Heart right ventricle (tissue), 16 donors: Measurements from ENCODE around the gene FPGS. TPM values are rescaled to one million over a fixed set of nuclear protein-coding genes. Genes with fewer than 3 reads are reported as not detected.
A peak's percentile ranks its signal among the peaks of the same experiment; 100 is the strongest.

Experiments used
- ATAC-seq, 8 donors: fragments of 200-7000 bp; cut with Tn5 transposase; one replicate each; pipeline ENCODE4 v1.9.1; 2020; ENCODE audit warnings: mild to moderate bottlenecking in 8 of 8, moderate library complexity in 8 of 8, moderate number of reproducible peaks in 1 of 8
- DNase-seq, 2 donors: peaks; one replicate each; pipeline ENCODE4 v3.0.0-alpha.2; 2020
- H3K27ac ChIP-seq, 10 donors: fragments of 200-600 bp; sonication (generic) in 2 of 10; one replicate each; pipeline versions ENCODE4 v1.5.0 to v1.8.0; 2020 to 2022; ENCODE audit warnings: mild to moderate bottlenecking in 3 of 10
- H3K27me3 ChIP-seq, 7 donors: fragments of 200-600 bp; one replicate each; pipeline ENCODE4 v1.8.0; 2021 to 2022; ENCODE audit warnings: mild to moderate bottlenecking in 2 of 7
- H3K36me3 ChIP-seq, 9 donors: fragments of 200-600 bp; sonication (generic) in 1 of 9; one replicate each; pipeline versions ENCODE4 v1.5.0 to v1.8.0; 2020 to 2022; ENCODE audit warnings: mild to moderate bottlenecking in 2 of 9
- H3K4me1 ChIP-seq, 9 donors: fragments of 200-600 bp; sonication (generic) in 1 of 9; one replicate each; pipeline versions ENCODE4 v1.5.0 to v1.8.0; 2020 to 2022; ENCODE audit warnings: mild to moderate bottlenecking in 4 of 9
- H3K4me3 ChIP-seq, 10 donors: fragments of 200-600 bp; sonication (generic) in 2 of 10; one replicate each; pipeline versions ENCODE4 v1.5.0 to v1.8.0; 2020 to 2022; ENCODE audit warnings: mild to moderate bottlenecking in 7 of 10, moderate library complexity in 2 of 10
- H3K9me3 ChIP-seq, 11 donors: fragments of 200-600 bp in 10 of 11; sonication (generic) in 2 of 11; one replicate each; pipeline versions ENCODE4 v1.5.0 to v1.8.0; 2013 to 2022; ENCODE audit warnings: mild to moderate bottlenecking in 2 of 11, control low read depth in 1 of 11, moderate library complexity in 1 of 11
- WGBS, 2 donors: extraction: QIAGEN DNeasy Blood & Tissue Kit; methylation state at CpG; one replicate each; pipeline ENCODE4 v1.1.7; 2013; ENCODE audit warnings: inconsistent platforms in 1 of 2; 5-methylcytosine and 5-hydroxymethylcytosine counted together
- intact Hi-C, 10 donors: fragments of 100-400 bp; cut with DNase I; formaldehyde crosslinking; loops; one replicate each; pipeline versions ENCODE4 v1.11.1 to v1.14.2; 2022
- polyA plus RNA-seq, 2 donors: library from polyadenylated mRNA; stranded (reverse); fragments of 200-250 nt; gene quantifications; one replicate each; pipeline ENCODE4 v1.2.3, GENCODE V29; 2013
- total RNA-seq, 10 donors: library from RNA; stranded (reverse); fragmentation: NEBNext Ultra II Directional in 3 of 10; extraction: Animal tissue kit (Norgen Biotek cat#: 25700) in 3 of 10; gene quantifications; one replicate each; pipeline versions ENCODE4 v1.2.1 to v1.2.4, GENCODE V29; 2021 to 2023
- TF ChIP-seq, protein P1 (sequence below), 9 donors: fragments of 200-600 bp; sonication (generic) in 2 of 9; IDR thresholded peaks; one replicate each; pipeline versions ENCODE4 v1.5.0 to v1.8.0; 2021 to 2022; ENCODE audit warnings: antibody characterized with exemption in 9 of 9, mild to moderate bottlenecking in 5 of 9, moderate library complexity in 1 of 9
- donor health status: Arrhythmogenic right ventricular cardiomyopathy.
- donor health status: ischemic (EF 13 %, LVEDD 7.1; RV severe dilation, severe dysfunction).
- donor health status: healthy with polysubstance abuse.
- donor health status: DM: no; HTN: yes; CAD: no.
- donor health status: DM: no; HTN: no; CAD: no.
- donor health status: ischemic (EF 25% LVEDD 6.9; RV normal size, moderate dysfunction).
- donor health status: ischemic (EF 25% LVEDD 5.7; RV mildly dilated, moderate dysfunction).
- donor health status: healthy.
- donor health status: DM: yes; HTN: yes; CAD: no.
- donor health status: Ischemic cardiomyopathy.
- donor health status: ischemic (EF 35%, LVEDD 5.7; RV mildly dilated, moderate dysfunction).
- donor health status: nonischemic (EF 11% LVEDD 7.7; RV severe dilation, severe dysfunction).
- donor health status: DM: yes; HTN: yes; CAD: no.
- donor health status: PGD.
- donor health status: ischemic (EF 29% LVEDD 5.4; RV normal size, mild dysfunction).
- donor health status: nonischemic (EF 23%, LVEDD 6.1; RV moderate dilation, normal function).

Gene FPGS
- total and polyA plus RNA-seq, 12 donors, result 40.2 to 58.5 (median 46.0) TPM

DNA sequence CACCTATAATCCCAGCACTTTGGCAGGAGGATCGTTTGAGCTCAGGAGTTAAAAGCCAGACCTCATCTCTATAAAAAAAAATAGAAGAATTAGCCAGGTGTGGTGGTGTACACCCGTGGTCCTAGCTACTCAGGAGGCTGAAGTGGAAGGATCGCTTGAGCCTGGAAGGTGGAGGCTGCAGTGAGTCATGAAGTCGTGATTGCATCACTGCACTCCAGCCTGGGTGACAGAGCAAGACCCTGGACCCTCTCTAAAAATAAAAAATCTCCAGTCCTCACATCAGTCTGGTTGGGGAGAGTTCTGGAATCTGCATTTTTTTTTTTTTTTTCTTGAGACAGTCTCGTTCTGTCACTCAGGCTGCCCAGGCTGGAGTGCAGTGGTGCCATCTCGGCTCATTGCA lies 9.3 kb downstream of the FPGS start:
- peaks cover 0 to 97% (median 64%) of the 10 kb centered on the region in 9 donors for H3K36me3 ChIP-seq
- TF ChIP-seq, protein P1, sequence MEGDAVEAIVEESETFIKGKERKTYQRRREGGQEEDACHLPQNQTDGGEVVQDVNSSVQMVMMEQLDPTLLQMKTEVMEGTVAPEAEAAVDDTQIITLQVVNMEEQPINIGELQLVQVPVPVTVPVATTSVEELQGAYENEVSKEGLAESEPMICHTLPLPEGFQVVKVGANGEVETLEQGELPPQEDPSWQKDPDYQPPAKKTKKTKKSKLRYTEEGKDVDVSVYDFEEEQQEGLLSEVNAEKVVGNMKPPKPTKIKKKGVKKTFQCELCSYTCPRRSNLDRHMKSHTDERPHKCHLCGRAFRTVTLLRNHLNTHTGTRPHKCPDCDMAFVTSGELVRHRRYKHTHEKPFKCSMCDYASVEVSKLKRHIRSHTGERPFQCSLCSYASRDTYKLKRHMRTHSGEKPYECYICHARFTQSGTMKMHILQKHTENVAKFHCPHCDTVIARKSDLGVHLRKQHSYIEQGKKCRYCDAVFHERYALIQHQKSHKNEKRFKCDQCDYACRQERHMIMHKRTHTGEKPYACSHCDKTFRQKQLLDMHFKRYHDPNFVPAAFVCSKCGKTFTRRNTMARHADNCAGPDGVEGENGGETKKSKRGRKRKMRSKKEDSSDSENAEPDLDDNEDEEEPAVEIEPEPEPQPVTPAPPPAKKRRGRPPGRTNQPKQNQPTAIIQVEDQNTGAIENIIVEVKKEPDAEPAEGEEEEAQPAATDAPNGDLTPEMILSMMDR (IDR thresholded peaks at IDR 0.05), result no peak
- no peaks in the 10 kb centered on the region for H3K9me3 ChIP-seq
- no peak for DNase-seq
- intact Hi-C loops, result loop anchor here in 1 of 10 donors (5.0 kb wide), 1 partner anchor 60 kb away; no protein-coding TSS in a partner anchor
- peaks cover 0 to 41% (median 9%) of the 10 kb centered on the region in 9 donors for H3K4me1 ChIP-seq
- ATAC-seq, result no peak
- 83 to 88% methylated on average over 6 of the region's 6 CpGs for WGBS, 2 donors
- H3K4me3 ChIP-seq, result no peak overlapping the region
- H3K27ac ChIP-seq, result peak overlapping the region in 2 of 10 donors; percentile 31 to 58
- no peaks in the 10 kb centered on the region for H3K27me3 ChIP-seq

DNA sequence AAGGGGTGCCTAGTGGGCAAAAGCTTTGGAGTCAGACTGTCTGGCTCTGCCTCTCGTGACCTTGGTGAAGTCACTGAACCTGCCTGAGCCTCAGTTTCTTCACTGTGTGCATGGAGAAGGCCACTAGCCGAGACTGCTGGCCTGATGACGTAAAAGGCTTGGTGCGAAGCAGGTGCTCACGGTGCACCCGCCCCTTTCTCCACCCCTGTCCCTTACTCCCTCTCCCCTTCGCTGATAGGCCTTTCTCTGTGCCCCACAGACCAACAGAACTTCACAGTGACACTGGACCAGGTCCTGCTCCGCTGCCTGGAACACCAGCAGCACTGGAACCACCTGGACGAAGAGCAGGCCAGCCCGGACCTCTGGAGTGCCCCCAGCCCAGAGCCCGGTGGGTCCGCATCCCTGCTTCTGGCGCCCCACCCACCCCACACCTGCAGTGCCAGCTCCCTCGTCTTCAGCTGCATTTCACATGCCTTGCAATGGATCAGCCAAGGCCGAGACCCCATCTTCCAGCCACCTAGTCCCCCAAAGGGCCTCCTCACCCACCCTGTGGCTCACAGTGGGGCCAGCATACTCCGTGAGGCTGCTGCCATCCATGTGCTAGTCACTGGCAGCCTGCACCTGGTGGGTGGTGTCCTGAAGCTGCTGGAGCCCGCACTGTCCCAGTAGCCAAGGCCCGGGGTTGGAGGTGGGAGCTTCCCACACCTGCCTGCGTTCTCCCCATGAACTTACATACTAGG lies 10.4 kb downstream of the FPGS start:
- DNase-seq, result no peak
- H3K36me3 ChIP-seq, result peaks cover 0 to 97% (median 68%) of the 10 kb centered on the region in 9 donors
- H3K27ac ChIP-seq, result peak overlapping the region in 5 of 10 donors; percentile 1 to 66 (median 57)
- 82 to 83% methylated on average over 19 of the region's 19 CpGs for WGBS, 2 donors
- intact Hi-C loops, result loop anchor here in 1 of 10 donors (5.0 kb wide), 1 partner anchor 59 kb away; no protein-coding TSS in a partner anchor
- no peak overlapping the region for H3K4me3 ChIP-seq
- peak in 6 of 8 donors; percentile 0 to 17 (median 1) for ATAC-seq
- H3K9me3 ChIP-seq, result no peaks in the 10 kb centered on the region
- H3K27me3 ChIP-seq, result no peaks in the 10 kb centered on the region
- TF ChIP-seq, protein P1 (IDR thresholded peaks at IDR 0.05), result no peak
- peaks cover 0 to 52% (median 13%) of the 10 kb centered on the region in 9 donors for H3K4me1 ChIP-seq

GRCh38 chr9:127813686-127814226 lies 11.1 kb downstream of the FPGS start:
- H3K4me3 ChIP-seq, result no peak overlapping the region
- H3K9me3 ChIP-seq, result no peaks in the 10 kb centered on the region
- 56 to 67% methylated on average over 9 of the region's 9 CpGs for WGBS, 2 donors
- DNase-seq (peak in 1 of 2 donors; percentile 55), ATAC-seq (peak in 7 of 8 donors; percentile 5 to 50 (median 20))
- H3K4me1 ChIP-seq, result peaks cover 0 to 54% (median 10%) of the 10 kb centered on the region in 9 donors
- peak overlapping the region in 6 of 10 donors; percentile 1 to 66 (median 52) for H3K27ac ChIP-seq
- TF ChIP-seq, protein P1 (IDR thresholded peaks at IDR 0.05), result no peak
- H3K36me3 ChIP-seq, result peaks cover 0 to 97% (median 67%) of the 10 kb centered on the region in 9 donors
- H3K27me3 ChIP-seq, result no peaks in the 10 kb centered on the region
- intact Hi-C loops, result loop anchor here in 1 of 10 donors (5.0 kb wide), 1 partner anchor 59 kb away; no protein-coding TSS in a partner anchor
